Right ventricle myocardium superior (tissue), 1 donor: ENCODE data around the gene ACVRL1. TPM values are rescaled to one million over a fixed set of nuclear protein-coding genes. Genes with fewer than 3 reads are reported as not detected.

Experiments used
- ATAC-seq: fragments of 200-7000 bp; cut with Tn5 transposase; one replicate; pipeline ENCODE4 v1.9.1; 2020; ENCODE audit warnings: mild to moderate bottlenecking; ENCODE audit not compliant: poor library complexity
- DNase-seq: peaks from one replicate; pipeline ENCODE4 v3.0.0-alpha.2; 2020
- intact Hi-C: fragments of 100-400 bp; cut with DNase I; formaldehyde crosslinking; loops from one replicate; pipeline ENCODE4 v1.11.2; 2022
- total RNA-seq: library from RNA; stranded (reverse); fragmentation: NEBNext Ultra II Directional; extraction: Animal tissue kit (Norgen Biotek cat#: 25700); gene quantifications from one replicate; pipeline ENCODE4 v1.2.1, GENCODE V29; 2021
- donor health status: DM: no; HTN: yes; CAD: no; lungs with severe emphysema.

Gene ACVRL1
- total RNA-seq, 1 donor from 2014 or later = 35.1 TPM

- intact Hi-C loops = no loop called here
- ATAC-seq (no peak), DNase-seq (no peak)
These were observed 17.4 kb downstream of the ACVRL1 start for GRCh38 chr12:51924551-51925319.

GRCh38 chr12:51925346-51926063, 18.2 kb downstream of the ACVRL1 start:
- no peak for DNase-seq
- ATAC-seq = no peak
- intact Hi-C loops = no loop called here

- DNase-seq = no peak
- no peak for ATAC-seq
These were observed 18.8 kb downstream of the ACVRL1 start for GRCh38 chr12:51926064-51926632.

DNA sequence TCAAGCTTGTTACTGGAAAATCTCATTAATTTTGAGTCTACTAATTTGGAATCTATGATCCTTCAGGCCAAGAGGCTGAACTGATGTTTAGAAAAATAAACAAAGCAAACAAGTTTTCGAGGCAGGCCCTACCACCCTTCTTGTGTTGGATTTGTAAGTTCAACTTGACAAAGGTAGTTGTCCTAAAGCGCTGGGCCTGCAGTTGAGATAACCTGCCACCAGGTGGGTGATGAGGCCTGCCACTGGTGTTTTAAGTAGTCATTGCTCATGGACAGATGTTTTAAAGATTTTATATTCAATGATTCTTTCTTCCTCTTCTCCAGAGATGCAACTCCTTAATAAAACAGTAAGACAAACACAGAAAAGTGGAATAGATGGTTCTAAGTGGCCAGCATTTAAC, 19.4 kb downstream of the ACVRL1 start:
- DNase-seq = no peak
- intact Hi-C loops = no loop called here
- no peak for ATAC-seq

More at GRCh38 chr12:51926064-51926632, 18.8 kb downstream of the ACVRL1 start:
- intact Hi-C loops = no loop called here

- DNase-seq (no peak), ATAC-seq (peak; percentile 78)
- intact Hi-C loops = no loop called here
These were observed 25.1 kb downstream of the ACVRL1 start for GRCh38 chr12:51932218-51933076.

- no peak for ATAC-seq
- DNase-seq = no peak
- intact Hi-C loops = no loop called here
These were observed 26.8 kb downstream of the ACVRL1 start for GRCh38 chr12:51934080-51934479.

DNA sequence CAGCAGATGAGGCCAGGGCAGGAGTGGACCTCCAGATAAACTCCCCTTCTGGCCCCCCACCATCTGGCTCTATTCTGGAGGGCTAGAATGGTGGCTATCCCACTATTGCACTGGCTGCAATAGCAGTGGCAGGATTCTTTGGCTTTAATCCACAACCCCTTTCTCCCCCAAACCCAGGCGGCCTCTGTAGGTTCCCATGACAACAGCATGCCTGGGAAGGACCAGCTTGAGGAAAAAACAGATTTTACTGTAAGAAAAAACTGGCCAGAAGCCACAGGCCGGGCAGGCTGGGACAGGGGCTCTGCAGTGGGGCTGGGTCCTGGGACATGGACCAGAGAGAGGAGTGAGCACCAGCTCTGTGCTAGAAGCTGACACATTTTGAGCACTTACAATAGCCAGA, 30.6 kb downstream of the ACVRL1 start:
- no peak for ATAC-seq
- no peak for DNase-seq
- intact Hi-C loops = no loop called here

GRCh38 chr12:51938726-51939125, 31.4 kb downstream of the ACVRL1 start:
- intact Hi-C loops = no loop called here
- DNase-seq = no peak
- no peak for ATAC-seq

- ATAC-seq (peak; percentile 67), DNase-seq (no peak)
- intact Hi-C loops = no loop called here
These were observed 33.8 kb downstream of the ACVRL1 start for GRCh38 chr12:51941011-51941581.

GRCh38 chr12:51941604-51942003, 34.3 kb downstream of the ACVRL1 start:
- no peak for DNase-seq
- ATAC-seq = peak; percentile 16
- intact Hi-C loops = no loop called here

DNA sequence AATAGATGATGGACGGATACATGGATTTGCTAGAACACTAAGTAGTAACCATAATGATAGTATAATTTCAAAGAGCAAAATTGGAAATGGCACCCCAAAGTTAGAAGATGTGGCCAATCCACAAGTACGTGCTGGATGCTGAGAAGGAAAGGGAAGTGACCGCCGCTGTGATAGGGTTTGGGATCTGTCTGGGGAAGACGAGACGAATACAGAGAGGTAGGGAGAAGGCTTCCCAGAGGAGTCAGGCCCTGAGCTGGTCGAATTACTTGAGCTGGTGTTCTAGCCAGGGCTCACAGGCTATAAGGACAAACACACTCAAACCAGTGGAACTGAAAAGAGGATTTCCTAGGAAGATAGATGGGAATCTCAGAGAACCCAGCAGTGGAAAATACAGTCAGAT, 34.8 kb downstream of the ACVRL1 start:
- ATAC-seq (no peak), DNase-seq (no peak)
- intact Hi-C loops = no loop called here

GRCh38 chr12:51942501-51943000, 35.2 kb downstream of the ACVRL1 start:
- DNase-seq (no peak), ATAC-seq (no peak)
- intact Hi-C loops = no loop called here

DNA sequence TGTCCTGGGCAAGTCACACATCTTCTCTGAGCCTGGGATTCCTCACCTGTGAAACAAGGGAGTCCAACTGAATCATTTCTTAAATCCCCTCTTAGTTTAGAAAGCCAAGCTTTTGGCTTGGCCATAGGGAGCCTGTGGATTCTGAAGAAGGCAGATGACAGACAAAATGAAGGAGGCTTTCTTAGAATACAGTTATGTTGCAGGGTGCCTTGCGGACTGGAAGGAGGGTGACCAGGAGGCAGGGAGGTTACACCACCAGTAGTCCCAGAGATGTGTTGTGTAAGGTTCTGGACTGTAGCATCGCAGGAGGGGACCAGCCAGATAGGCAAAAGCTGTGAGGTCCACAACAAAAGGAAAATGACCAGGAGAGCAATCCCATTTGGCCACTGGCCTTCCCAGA, 36.0 kb downstream of the ACVRL1 start:
- intact Hi-C loops = no loop called here
- DNase-seq (no peak), ATAC-seq (no peak)

DNA sequence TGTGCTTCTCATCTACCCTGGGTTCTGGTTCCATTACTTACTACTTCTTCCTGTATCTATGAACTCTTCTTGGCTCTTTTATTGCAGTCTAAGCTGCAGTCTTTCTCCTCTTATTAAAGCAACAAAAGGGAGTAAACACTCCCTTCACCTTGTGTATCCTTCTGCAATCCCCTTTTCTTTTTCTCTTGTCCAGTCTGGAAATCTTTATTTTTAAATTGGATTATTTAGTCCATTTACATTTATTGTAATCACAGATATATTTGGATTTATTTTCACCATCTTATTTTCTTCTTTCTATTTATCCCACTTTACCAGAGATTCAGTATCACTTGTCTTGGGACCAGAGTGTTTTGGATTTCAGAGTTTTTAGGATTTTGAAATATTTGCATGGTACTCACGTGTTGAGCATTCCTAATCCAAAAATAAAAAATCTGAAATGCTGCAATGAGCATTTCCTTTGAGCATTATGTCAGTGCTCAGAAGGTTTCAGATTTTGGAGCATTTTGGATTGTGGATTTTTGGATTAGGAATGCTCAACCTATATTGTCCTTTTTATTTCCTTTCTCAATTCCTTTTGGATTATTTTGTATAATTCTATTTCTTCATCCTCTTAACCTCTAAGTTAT, 37.4 kb downstream of the ACVRL1 start:
- DNase-seq = no peak
- intact Hi-C loops = no loop called here

GRCh38 chr12:51947246-51947996, 40.1 kb downstream of the ACVRL1 start:
- no peak for DNase-seq
- intact Hi-C loops = no loop called here

More for the DNA sequence above, 37.4 kb downstream of the ACVRL1 start:
- ATAC-seq = no peak

GRCh38 chr12:51948066-51948465, 40.8 kb downstream of the ACVRL1 start:
- intact Hi-C loops = no loop called here
- ATAC-seq (no peak), DNase-seq (no peak)

More at GRCh38 chr12:51947246-51947996, 40.1 kb downstream of the ACVRL1 start:
- no peak for ATAC-seq

DNA sequence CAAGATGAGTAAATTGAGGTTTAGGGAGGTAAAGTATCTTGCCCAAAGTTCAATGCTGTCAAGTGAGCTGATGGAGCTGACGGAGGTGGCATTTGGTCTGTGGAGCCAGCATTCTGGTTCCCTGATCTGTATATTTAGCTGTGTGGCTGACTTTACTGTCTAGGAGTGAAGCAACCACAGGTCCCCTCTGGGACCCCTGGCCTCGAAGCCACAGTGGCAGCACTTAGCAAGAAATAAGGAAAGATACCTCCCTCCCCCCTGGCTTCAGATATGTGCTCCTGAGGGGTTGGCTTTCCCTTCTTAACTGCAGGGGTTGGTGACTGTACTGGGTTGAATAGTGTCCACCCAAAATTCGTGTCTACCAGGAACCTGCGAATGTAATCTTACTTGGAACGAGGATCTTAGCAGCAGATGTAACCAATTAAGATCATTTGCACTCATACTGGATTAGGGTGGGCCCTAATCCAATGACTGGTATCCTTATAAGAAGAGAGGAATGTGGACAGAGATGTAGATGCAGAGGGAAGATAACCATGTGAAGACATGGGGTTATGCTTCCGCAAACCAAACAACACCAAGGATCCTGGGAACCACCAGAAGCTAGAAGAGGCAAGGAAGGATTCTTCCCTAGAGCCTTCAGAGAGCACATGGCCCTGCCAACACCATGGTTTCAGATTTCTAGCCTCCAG, 42.2 kb downstream of the ACVRL1 start:
- ATAC-seq = no peak

More for the DNA sequence above, 42.2 kb downstream of the ACVRL1 start:
- no peak for DNase-seq
- intact Hi-C loops = no loop called here
